Kasumi-1 (cell line): ENCODE results near the gene PARD3B.

Source experiments
- DNase-seq, 2 experiments: peaks; one replicate each; lab custom pipeline; 2025; lab: John Stamatoyannopoulos, UW

Gene PARD3B

DNA sequence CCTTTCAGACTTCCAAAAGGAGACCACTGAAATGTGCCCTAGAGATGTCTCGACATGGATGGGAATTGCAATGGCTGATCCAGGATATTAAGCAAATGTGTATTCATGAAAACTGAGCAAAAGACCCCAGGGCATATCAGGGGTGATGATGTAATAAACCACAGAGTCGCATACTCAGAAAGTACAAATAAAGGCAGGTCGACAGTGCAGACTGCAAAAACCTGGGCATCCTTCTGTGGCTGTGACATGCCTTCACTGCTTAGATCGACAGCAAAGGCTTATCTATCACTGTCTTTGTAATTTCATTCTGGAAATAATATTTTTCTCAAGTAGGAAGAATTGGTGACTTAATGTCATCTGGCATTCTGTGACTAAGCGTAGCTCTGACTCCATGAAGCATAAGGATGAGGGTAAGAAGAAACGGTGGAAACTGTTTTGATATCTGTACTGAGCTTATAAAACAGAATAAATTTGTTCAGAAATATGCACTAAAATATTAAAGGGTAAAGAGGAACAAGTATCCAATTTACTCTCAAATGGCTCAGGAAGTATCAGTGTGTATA, 1021.4 kb downstream of the PARD3B start:
- no peak for DNase-seq

DNA sequence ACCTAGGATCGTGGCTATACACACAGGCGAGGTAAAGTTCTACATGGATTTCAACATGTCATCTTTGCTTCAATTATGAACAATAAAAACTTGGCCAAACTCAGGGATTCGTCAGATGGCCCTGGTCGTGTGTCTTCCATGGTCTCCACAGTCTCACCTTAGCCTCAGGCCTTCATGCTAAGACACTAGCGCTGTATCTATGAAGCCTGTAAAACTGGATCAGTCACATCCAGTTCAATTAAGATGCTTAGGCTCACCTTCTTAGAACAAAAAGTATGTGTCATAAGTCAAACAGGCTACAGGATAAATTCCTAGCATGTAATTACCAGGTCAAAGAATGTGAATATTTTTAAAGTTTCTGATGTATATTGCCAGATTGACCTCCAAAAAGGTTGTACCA, 1023.3 kb downstream of the PARD3B start:
- DNase-seq, result no peak

DNA sequence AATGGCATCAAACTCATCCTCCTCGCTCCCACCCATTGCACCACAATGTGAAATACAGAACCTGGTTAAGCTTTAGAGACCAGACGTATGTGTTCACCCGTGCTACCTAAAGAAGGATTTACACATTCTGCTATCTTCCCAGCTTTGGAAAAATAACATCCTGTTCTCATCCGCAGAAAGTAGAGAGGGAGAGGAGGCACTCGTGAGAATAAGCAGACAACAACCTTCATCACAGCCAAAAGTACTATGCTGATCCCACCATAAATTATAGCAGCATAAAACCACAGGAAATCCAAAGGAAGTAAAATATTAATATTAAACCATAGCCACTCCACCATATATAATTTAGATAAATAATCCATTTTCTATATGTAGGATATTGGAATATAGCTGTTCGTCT, 1025.4 kb downstream of the PARD3B start:
- no peak for DNase-seq

DNA sequence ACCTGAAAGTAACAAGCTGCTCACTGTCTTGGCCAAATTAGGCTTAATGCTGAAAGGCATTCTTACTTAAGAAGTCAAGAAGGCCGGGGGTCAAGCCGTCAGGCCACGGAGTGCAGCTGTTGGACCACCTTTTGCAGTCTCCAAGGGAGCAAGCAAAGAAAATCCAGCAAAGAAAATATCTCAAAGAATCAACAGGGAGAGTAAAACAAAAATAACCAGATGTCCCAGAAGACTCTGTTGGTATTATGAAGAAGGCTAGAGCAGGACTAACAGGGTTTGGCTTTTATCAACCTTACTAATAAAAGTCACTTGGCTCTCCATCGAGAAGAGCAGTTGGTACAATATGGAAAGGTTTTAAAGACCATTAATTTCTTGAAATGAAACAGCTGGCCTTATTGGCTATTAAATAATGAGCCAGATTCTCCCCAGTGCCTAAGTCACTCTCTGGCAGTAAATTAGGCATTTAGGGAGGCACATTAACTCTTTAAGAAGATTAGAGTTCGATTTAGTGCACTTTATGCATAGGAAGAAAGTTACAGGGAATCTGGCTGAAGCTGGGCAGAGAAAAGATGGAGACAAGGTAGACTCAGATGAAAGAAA, 1026.2 kb downstream of the PARD3B start:
- no peak for DNase-seq

DNA sequence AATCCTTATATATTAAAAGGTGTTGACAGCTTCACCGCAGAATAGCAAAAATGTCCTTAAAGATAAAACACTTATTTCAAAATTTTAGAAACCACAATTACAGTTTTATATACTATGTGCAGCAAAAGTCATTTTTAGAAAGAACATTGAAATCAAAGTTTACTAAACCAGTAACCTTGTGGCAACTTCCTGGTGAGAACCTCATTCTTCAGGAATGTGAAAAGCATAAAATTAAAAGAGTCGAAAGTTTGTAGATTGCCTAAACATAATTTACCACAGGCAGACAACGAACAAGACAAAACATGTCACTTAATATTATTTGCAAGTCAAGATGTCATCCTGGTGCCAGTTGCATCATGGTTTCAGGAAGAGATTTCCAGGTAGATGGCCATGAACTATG, 1028.7 kb downstream of the PARD3B start:
- no peak for DNase-seq

DNA sequence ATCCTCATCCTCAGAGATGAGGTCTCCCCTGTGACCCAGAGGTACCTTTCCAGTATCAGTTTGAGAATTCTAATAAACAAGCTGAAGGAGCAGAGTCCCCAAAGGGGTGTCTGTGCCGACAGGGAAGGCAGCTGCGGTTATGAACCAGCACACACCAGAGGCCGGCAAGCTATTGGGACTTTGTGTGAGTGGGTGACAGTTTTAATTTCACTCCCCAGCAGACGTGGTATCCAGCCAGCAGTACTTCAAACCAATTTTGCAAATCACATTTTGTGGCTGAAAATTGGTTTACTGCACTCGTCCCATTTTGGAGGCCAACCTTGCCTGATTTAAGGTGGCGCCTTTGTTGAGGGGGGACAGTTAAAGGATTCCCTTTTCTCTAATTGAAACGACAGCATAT, 1034.1 kb downstream of the PARD3B start:
- DNase-seq, result no peak

DNA sequence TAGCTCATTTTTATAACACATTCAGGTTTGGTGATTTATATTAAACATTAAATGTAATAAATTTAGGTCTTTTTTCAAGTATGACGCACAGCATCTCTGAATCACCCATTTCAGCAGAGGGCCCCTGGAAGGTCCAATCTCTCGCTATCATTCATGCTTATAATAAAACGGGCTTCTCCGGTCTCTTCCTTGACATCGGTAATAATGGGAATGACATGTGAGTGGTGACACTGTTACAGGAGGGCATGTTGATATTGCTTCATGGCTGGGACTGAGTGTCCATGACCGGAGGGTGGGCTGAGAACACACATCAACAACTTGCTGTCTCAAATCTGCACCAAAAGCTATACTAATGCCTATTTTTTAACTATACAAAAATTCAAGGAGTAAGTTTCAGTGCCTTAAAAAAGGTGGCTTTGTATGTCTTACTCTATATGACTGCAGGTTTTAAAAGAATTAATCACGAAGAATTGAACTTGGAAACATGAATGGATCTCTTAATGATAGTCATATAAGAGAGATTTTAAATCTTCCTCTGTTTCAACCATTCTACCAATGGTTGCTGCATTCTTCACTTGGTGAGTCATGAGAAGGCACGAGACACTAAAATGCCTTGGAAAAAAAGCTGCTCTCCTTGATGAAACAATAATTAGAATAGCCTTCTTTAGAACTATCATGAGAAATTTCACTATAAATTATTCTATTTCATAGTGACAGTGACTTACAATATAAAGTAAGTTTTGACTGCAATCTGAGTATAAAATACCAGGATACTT, 1035.1 kb downstream of the PARD3B start:
- DNase-seq, result no peak

DNA sequence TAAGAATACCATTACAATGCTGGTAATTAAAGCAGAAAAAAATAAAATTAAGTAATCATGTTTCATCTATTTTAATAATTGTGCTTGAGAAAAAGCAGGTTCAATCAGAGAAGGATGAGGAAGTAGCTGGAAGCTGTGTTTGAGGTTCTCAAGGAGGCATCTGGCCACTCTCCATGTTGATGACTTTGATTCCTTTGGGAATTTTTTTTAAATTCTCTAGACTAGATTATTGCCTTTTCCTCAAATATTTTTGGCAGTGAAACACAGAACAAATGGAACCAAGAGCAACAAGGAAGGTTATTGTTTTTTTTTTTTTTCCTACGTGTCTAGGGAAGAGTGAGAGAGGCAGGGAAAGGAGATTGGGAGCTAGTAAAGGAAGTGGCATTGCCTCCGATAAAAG, 1037.1 kb downstream of the PARD3B start:
- no peak for DNase-seq

DNA sequence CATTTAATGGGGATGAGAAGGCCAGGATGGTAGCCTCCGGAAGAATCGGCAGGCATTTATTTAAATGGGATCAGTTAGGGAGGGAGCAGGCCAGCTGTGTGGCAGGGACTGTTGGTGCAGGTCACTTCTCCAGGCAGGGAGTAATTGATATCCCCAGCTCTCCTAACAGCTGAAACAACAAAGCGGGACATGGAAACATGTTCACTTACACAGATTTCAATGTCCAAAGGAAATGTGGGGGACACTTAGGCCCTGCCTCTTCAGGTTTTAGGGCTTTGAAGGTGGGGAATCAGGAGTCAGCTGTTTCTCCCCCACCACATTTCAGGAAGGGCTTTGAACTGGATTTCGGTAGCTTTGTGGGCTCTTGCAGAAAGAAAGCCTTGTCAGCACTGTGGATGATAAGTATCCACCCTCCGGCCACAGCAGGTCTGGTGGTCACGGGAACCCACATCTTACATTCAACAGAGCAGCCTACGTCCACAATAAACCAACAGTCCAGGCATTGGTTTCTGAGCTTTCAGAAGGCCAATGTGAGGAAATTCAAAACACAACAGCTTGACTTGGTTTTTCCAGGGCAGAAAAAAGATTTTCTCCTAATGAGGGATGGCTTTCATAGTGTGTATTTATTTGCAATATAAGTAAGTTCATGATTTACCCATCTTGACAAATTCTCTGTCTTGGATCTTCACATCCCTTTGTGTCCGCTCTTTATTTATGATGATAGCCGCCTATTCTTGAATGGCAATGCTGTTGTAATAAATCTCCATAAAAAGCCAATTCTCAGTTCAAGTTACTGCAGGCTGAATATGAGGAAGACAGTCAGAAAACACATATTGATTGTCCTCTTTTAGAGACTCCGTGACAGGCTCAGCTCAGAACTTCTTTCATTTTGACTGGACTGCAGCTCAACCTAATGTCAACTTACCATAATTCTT, 1040.4 kb downstream of the PARD3B start:
- DNase-seq, result no peak

DNA sequence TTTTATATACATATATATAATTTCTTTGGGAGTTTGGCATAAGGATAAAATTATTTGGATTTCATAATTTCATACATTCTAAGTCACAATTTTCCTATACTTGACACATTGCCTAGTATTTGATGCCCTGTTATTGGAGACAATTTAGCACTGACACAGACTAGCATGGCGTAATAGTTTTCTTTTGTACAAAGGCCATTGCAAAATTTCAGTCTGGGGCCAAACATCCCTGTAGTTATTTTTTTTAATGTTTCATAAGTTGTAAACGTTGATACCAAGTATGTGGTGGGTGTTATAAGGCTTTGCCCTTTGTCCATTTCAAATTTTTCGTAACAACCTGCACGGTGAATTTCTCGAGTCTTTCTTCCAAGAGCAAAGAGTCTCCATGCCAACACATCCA, 1041.4 kb downstream of the PARD3B start:
- DNase-seq, result no peak

DNA sequence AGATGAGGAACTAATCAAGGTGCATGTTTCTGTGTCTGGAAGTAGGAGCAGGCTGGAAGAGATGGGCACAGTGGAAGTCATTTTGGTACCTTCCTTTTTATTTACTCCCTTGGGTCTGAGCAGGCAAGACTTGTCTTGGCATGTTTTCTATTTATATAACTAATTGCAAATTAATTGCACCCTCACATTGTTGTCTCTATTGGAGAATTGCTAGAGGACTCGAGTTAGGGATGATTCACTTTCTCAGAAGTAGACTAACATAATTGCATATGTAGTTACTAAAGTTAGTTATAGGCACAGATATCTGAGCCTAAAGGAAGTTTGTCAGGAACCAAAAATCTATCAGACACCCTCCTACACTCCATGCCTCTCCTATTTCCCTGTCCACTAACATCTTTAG, 1044.2 kb downstream of the PARD3B start:
- DNase-seq, result no peak

DNA sequence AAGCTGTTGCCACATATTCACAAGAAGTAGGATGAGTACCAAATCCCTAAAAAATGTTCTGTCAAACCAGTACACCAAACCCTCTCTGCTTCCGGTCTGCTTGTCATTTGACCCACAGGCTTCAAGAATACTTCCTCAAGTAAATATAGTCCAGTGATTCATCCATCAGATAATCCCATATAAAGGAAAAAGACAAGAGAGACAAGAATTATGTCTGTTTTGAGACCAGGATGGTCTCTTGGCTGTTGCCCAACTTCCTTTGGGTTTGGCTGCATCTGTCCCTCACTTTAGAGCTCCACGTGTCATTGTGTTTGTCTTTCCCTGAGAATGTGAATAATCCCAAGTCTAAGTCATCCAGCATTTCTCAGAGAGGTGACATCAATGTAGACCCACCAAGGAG, 1045.5 kb downstream of the PARD3B start:
- no peak for DNase-seq

DNA sequence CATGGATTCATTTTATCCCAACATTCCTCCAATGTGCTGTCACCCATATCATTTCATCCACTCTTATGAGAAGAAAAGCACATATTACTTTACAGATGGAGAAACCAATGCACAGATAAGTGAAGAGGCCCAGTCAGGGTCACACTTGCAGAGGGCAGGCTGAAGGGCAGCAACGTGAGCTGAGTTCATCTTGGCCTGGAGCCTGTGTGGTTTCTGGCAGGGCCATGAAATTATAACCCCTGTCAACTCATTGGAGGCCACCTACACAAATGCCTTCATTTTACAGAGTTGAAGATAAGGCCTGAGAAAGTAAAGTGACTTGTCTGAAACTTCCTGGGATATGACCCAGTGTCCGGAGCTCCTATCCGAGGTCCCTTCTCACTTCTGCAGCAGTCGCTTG, 1048.6 kb downstream of the PARD3B start:
- DNase-seq, result no peak

DNA sequence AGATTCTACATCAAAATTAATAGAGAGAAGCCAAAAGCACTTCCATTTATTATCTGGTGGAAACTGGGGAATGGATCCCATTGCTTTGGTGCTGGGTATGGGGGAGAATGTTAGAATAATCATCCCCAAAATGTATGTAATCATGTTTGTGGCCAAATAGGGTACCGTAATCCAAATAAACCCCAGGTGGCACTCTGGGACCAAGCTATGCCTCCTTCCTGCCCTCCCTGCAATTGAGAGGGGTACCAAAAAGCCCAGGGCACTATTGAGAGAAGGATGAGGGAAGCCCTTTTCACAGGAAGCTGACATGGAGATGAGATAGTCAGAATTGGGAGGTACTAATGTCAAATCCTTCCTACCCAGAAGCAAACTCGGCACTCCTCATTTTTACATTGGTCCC, 1051.3 kb downstream of the PARD3B start:
- DNase-seq, result no peak

DNA sequence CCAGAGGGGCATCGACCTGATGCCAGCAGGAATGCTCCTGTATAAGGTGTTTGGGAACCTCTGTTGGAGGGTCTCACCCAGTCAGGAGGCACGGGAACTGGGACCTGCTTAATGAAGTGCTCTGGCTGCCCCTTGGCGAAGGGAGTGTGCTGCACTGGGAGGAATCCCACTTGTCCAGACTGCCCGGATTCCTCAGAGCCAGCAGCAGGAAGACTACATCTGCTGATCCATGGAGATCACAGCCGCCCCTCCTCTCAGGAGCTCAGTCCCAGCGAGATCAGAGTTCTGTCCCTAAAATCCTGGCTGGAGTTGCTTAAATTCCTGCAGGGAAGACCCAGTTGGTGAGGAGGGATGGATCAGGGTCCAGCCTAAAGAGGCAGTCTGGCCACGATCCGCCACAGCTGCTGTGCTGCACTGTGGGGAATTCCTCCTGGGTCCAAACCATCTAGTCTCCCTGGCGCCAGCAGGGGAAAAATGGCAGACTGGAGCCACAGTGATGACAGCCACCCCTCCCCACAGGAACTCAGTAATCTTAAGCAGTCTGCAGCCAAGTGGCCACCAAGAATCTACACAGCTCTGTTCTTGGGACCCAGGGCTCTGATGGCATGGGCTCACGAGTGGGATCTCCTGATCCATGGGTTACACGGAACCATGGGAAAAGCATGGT, 1060.5 kb downstream of the PARD3B start:
- DNase-seq, result no peak

DNA sequence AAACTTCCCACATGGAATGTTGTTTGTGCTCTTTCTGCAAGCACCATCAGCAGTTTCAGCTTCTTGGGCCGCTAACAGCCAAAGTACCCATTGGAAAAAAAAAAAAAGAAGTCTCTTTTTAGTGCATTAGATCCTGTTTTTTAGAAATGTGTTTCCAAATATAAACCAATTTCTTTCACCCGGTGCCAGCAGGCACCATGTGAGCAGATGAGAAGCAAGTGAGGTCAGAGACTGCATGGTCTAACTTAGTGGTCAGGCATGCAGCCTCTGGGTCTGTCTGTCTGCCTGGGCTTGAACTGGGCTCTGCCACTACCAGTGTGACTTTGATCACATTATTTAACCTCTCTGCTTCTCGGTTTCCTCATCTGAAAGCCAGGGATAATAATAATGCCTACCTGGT, 1061.9 kb downstream of the PARD3B start:
- DNase-seq, result no peak

DNA sequence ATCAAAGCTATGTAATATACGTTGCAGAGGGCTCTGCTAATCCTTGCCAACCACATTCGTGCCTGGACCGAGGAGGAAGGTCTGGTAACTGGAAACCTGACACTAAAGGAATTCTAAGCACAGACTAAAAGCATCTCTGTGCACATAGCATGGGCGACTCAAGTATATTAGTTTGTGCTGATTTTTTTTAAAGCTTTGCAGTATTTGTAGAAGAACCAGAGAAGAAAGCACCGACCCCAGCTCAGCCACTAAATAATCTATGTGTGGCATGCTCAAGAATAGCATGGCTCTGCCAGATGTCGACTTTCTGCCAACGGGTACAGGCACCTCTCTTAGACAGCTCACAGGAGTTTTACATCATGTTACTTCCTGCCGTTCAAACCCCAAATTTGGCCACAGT, 1063.8 kb downstream of the PARD3B start:
- no peak for DNase-seq

DNA sequence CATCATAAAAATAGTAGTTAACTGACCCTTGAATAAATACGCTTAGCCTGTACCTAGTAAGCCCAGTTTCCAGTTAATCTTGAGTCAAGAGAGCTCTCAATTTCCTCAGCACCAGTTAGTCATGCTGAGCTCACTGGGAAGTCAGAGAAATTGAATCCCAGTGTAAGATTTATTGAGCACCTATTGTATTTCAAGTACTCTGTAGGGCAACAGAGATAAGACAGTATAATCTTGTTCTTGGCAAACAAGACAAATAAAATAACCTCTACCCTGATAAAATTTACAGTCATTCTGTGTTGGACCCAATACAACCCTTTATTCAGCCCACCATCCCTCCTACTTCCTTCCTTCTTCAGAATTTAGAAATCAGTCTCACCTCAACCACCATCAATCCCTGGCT, 1065.2 kb downstream of the PARD3B start:
- no peak for DNase-seq

DNA sequence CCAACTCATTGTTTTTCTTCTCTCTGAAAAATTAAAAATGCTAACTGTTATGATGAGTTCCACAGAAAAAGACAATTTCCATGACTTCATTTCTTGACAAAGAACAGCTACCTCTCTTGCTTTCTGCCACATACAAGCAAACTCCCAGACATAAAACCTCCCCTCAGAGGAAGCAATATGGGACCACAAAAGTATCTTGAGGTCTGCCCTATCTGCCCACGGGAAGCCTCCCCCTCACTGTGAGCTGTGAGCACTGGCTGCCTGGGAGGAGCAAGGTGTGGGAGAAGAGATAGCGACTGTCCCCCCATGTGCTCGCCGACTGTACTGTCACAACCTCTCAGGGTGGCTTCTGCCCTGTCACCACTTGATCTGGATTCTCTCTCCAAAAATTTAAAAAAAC, 1067.4 kb downstream of the PARD3B start:
- DNase-seq, result peak; percentile 41 to 49

DNA sequence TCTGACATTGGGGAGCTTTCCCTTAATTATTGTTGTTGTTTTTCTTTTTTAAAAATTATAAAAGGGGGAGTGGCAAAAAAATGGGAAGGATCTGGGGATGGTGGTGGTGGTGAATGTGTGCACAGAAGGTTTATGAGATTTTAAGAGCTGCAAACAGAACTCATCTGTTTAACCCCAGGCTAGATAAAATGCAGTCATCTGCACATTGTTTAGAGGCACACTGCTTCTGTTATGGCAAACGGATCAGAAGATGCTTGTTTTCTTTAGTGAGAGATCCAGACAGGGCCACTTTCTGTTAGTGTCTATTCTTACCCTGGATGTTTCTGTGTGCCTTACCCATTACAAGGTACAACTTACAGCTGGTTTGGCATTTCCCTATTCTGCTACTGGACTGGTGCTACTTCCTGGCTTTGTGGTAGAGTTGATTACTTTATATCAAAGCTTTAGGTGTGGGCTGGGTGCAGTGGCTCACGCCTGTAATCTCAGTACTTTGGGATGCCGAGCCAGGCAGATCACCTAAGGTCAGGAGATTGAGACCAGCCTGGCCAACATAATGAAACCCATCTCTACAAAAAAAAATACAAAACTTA, 1068.8 kb downstream of the PARD3B start:
- no peak for DNase-seq

DNA sequence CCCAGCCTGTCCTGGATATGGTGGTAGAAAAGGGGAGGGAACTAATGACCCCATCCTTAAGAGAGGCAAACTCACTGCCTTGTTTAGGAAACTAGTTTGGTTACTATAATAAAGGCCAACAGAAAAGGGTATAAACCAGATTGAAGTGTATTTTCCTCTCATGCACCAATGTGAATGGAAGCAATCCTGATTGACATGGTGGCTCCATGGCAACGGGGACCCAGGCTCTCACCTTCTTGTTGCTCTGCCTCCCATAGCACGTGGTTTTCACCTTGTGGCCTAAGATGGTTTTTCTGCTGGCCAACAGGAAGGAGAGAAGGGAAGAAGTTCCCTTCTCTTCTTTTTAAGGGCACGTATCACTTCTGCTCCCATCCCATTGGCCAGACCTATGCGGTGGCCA, 1069.7 kb downstream of the PARD3B start:
- DNase-seq, result no peak

DNA sequence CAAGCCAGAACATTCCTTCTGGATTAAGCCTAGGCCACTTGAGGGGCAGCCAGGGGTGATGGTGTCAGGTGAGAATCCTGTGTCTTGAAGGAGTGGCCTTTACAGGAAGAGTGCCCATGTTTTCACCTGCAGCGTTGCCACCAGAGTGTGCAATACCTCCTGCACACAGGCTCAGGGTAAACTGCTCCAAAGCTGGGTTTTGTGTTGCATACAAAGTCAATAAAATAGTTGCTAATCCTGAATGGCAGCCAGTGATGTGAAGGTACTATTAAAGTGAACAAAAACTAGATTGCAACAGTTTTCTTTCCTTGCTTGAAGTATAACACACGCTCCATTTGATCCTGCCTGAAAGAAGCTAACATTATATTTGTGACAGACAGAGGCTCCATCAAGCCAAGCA, 1072.6 kb downstream of the PARD3B start:
- DNase-seq, result no peak
